PC-3 (cell line): ENCODE measurements around the gene N4BP3. TPM values are rescaled to one million over a fixed set of nuclear protein-coding genes. Genes with fewer than 3 reads are reported as not detected.

ENCODE experiments used
- ATAC-seq: fragments of 200-7000 bp; cut with Tn5 transposase; 2 replicates; pipeline ENCODE4 v1.9.1; 2020; ENCODE audit warnings: mild to moderate bottlenecking, moderate library complexity
- BruUV-seq: library from RNA; stranded (reverse); fragments of 400-500 nt; replicated peaks from 2 replicates; lab custom pipeline; 2021; lab: Mats Ljungman, UMichigan
- CTCF ChIA-PET: fragments of 300-600 bp; sonication (Branson Sonifier 250); formaldehyde crosslinking; loops from one replicate; lab custom pipeline; 2022; ENCODE audit warnings: antibody characterized with exemption; lab: Charles Lee
- POLR2A ChIA-PET: fragments of 300-600 bp; sonication (Branson Sonifier 250); formaldehyde crosslinking; loops from one replicate; lab custom pipeline; 2022; ENCODE audit warnings: antibody characterized with exemption; ENCODE audit not compliant: unreplicated experiment; lab: Charles Lee
- DNase-seq: peaks from one replicate; pipeline ENCODE4 v3.0.0-alpha.2; 2015
- H2AFZ ChIP-seq: fragments of 300-600 bp; sonication (generic); 2 replicates; pipeline ENCODE4 v1.6.0; 2016; ENCODE audit warnings: antibody characterized with exemption, low read length
- H3F3A ChIP-seq: fragments of 300-600 bp; sonication (generic); one replicate; pipeline ENCODE4 v1.6.0; 2017; ENCODE audit warnings: antibody characterized with exemption, low read length, control low read depth, mild to moderate bottlenecking; ENCODE audit not compliant: unreplicated experiment
- H3K27ac ChIP-seq: fragments of 300-600 bp; sonication (generic); 2 replicates; pipeline ENCODE4 v1.5.1; 2016; ENCODE audit warnings: mild to moderate bottlenecking, low read length
- H3K27me3 ChIP-seq: fragments of 300-600 bp; sonication (generic); 2 replicates; pipeline ENCODE4 v1.6.1; 2016; ENCODE audit warnings: low read length, mixed read lengths
- H3K36me3 ChIP-seq: fragments of 300-600 bp; sonication (generic); 2 replicates; pipeline ENCODE4 v1.6.1; 2016; ENCODE audit warnings: low read depth, mixed run types, low read length, mixed read lengths
- H3K4me1 ChIP-seq: fragments of 300-600 bp; sonication (generic); 2 replicates; pipeline ENCODE4 v1.5.1; 2016; ENCODE audit warnings: low read length; ENCODE audit not compliant: insufficient read depth
- H3K4me2 ChIP-seq: fragments of 300-600 bp; sonication (generic); 2 replicates; pipeline ENCODE4 v1.6.0; 2016; ENCODE audit warnings: low read length
- H3K4me3 ChIP-seq: fragments of 300-600 bp; sonication (generic); 2 replicates; pipeline ENCODE4 v1.5.1; 2016; ENCODE audit warnings: mild to moderate bottlenecking, low read length, mixed read lengths
- H3K79me2 ChIP-seq: fragments of 300-600 bp; sonication (generic); 2 replicates; pipeline ENCODE4 v1.6.1; 2017; ENCODE audit warnings: low read length, mixed read lengths
- H3K9ac ChIP-seq: fragments of 300-600 bp; sonication (generic); 2 replicates; pipeline ENCODE4 v1.6.0; 2016; ENCODE audit warnings: mild to moderate bottlenecking, low read length
- H3K9me2 ChIP-seq: fragments of 300-600 bp; sonication (generic); replicated peaks from 2 replicates; pipeline ENCODE4 v1.6.1; 2016; ENCODE audit warnings: mixed run types, low read length, mixed read lengths
- H3K9me3 ChIP-seq: fragments of 300-600 bp; sonication (generic); 2 replicates; pipeline ENCODE4 v1.6.1; 2016; ENCODE audit warnings: low read length, mixed read lengths
- H4K20me1 ChIP-seq: fragments of 300-600 bp; sonication (generic); 2 replicates; pipeline ENCODE4 v1.6.1; 2016; ENCODE audit warnings: low read length, mixed read lengths
- CTCF ChIP-seq: fragments of 300-600 bp; sonication (generic); conservative IDR thresholded peaks from 2 replicates; pipeline ENCODE4 v1.5.1; 2017; ENCODE audit warnings: antibody characterized with exemption, low read depth, mild to moderate bottlenecking, low read length
- EZH2 ChIP-seq: fragments of 300-600 bp; sonication (generic); IDR thresholded peaks from one replicate; pipeline ENCODE4 v1.6.1; 2017; ENCODE audit warnings: antibody characterized with exemption, mild to moderate bottlenecking, low read length; ENCODE audit not compliant: unreplicated experiment
- EZH2phosphoT487 ChIP-seq: fragments of 300-600 bp; sonication (generic); IDR thresholded peaks from 2 replicates; pipeline ENCODE4 v1.6.1; 2018; ENCODE audit warnings: mild to moderate bottlenecking, antibody characterized with exemption, low read length, borderline replicate concordance
- intact Hi-C: fragments of 100-400 bp; cut with micrococcal nuclease; formaldehyde crosslinking; loops from 2 replicates; pipeline ENCODE4 v1.9.0; 2023
- total RNA-seq: library from RNA; depleted of rRNA; stranded (reverse); fragments of >200 nt; gene quantifications from 2 replicates; pipeline ENCODE4 v1.2.3, GENCODE V29; 2014

The N4BP3 gene
- total RNA-seq, 1 experiment from 2014 or later = 0.36 TPM

GRCh38 chr5:178098685-178099084 lies 14.6 kb upstream of the N4BP3 start:
- Histone ChIP-seq H3K4me3 (no peak overlapping the region), H3F3A (no peaks in the 10 kb centered on the region), H3K4me1 (no peaks in the 10 kb centered on the region), H3K27me3 (no peaks in the 10 kb centered on the region), H3K79me2 (no peaks in the 10 kb centered on the region), H3K9me3 (no peaks in the 10 kb centered on the region), H2AFZ (no peak overlapping the region), H3K9ac (no peak overlapping the region), H3K9me2 (no peaks in the 10 kb centered on the region), H3K4me2 (no peak overlapping the region), H3K36me3 (no peaks in the 10 kb centered on the region), H4K20me1 (no peaks in the 10 kb centered on the region), H3K27ac (no peak overlapping the region)
- DNase-seq (no peak), ATAC-seq (no peak)
- no TSS peak for BruUV-seq
- TF ChIP-seq EZH2 (no peak), CTCF (no peak), EZH2phosphoT487 (no peak)
- intact Hi-C loops = no loop called here
- ChIA-PET CTCF (no interaction called here), POLR2A (no interaction called here)

GRCh38 chr5:178103612-178104011 lies 9.7 kb upstream of the N4BP3 start:
- H3F3A ChIP-seq = no peaks in the 10 kb centered on the region
- no peaks in the 10 kb centered on the region for H3K9me2 ChIP-seq
- no peak overlapping the region for H3K27ac ChIP-seq
- no peak overlapping the region for H3K9ac ChIP-seq
- ATAC-seq = no peak
- H3K4me1 ChIP-seq = peaks cover 2% of the 10 kb centered on the region; the same call in 1 of the 2 replicates
- TF ChIP-seq CTCF = no peak
- TF ChIP-seq EZH2 = no peak
- no peaks in the 10 kb centered on the region for H3K27me3 ChIP-seq
- BruUV-seq = no TSS peak
- no peak overlapping the region for H3K4me2 ChIP-seq
- ChIA-PET CTCF (no interaction called here), POLR2A (no interaction called here)
- DNase-seq = no peak
- H4K20me1 ChIP-seq = no peaks in the 10 kb centered on the region
- H3K36me3 ChIP-seq = no peaks in the 10 kb centered on the region
- H2AFZ ChIP-seq = no peak overlapping the region
- no peaks in the 10 kb centered on the region for H3K79me2 ChIP-seq
- H3K9me3 ChIP-seq = no peaks in the 10 kb centered on the region
- intact Hi-C loops = no loop called here
- no peak overlapping the region for H3K4me3 ChIP-seq

GRCh38 chr5:178104492-178104891 lies 8.8 kb upstream of the N4BP3 start:
- no peaks in the 10 kb centered on the region for H3K9me3 ChIP-seq
- H3K36me3 ChIP-seq = no peaks in the 10 kb centered on the region
- H3F3A ChIP-seq = no peaks in the 10 kb centered on the region
- intact Hi-C loops = no loop called here
- H3K9me2 ChIP-seq = no peaks in the 10 kb centered on the region
- BruUV-seq = no TSS peak
- peaks cover 7% of the 10 kb centered on the region; the same call in 1 of the 2 replicates for H3K4me1 ChIP-seq
- H2AFZ ChIP-seq = no peak overlapping the region
- no peak for DNase-seq
- H4K20me1 ChIP-seq = no peaks in the 10 kb centered on the region
- no peak overlapping the region for H3K27ac ChIP-seq
- POLR2A ChIA-PET = no interaction called here
- no peak overlapping the region for H3K4me2 ChIP-seq
- no peak overlapping the region for H3K9ac ChIP-seq
- CTCF ChIA-PET = no interaction called here
- TF ChIP-seq CTCF = no peak
- no peak for TF ChIP-seq EZH2phosphoT487
- TF ChIP-seq EZH2 = no peak
- H3K27me3 ChIP-seq = no peaks in the 10 kb centered on the region
- no peak for ATAC-seq
- no peaks in the 10 kb centered on the region for H3K79me2 ChIP-seq
- H3K4me3 ChIP-seq = no peak overlapping the region
